DMS 273 (cell line): ENCODE measurements around the gene MAP7.
"Not testable (repeated sequence)": the region's sequence is repeated elsewhere in the genome, so short reads cannot be mapped to it uniquely, and the experiment has no call there.

Source experiments
- DNase-seq: peaks from one replicate; lab custom pipeline; 2025; ENCODE audit not compliant: unreplicated experiment; lab: John Stamatoyannopoulos, UW

MAP7 gene

DNA sequence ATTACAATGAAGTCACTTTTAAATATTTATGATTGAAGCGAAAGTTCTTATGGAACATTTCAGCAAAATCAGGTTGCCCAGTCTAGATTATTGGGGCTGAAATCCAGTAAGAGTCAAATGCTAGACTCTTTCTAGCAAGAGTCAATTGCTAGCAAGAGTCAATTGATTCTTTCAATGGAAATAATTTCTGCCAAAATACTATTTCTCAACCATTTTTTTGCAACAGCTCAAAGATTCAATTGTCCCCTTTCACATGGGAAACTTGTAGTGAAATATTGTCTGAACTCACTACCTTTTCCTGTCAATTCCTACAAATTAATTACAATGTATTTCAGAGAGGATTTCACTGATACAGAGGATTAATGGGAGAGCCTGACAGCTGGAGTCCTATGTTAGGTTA, 78.3 kb downstream of the MAP7 start:
- DNase-seq: no peak

GRCh38 chr6:136471372-136471771, 78.8 kb downstream of the MAP7 start:
- DNase-seq: no peak

GRCh38 chr6:136470044-136470443, 80.2 kb downstream of the MAP7 start:
- no peak for DNase-seq

- DNase-seq: no peak
These were observed 81.1 kb downstream of the MAP7 start for GRCh38 chr6:136469154-136469553.

DNA sequence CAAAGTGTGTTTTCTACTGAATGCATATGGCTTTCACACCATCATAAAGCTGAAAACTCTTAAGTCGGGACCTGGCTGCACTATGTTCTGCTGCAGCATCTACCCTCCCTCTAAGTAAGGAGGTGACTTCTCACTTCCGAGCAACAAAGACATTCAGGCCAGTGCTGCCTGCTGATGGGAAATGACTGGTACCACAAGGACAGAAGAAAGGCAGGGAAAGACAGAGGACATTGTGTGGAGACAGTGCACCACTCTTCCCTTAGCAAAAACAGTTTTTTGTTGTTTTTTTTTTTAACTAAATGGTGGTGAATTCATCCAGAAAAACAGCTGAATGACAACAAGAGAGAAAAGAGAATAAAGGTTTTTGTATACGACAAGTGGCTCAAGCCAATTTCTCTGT, 81.5 kb downstream of the MAP7 start:
- no peak for DNase-seq

DNA sequence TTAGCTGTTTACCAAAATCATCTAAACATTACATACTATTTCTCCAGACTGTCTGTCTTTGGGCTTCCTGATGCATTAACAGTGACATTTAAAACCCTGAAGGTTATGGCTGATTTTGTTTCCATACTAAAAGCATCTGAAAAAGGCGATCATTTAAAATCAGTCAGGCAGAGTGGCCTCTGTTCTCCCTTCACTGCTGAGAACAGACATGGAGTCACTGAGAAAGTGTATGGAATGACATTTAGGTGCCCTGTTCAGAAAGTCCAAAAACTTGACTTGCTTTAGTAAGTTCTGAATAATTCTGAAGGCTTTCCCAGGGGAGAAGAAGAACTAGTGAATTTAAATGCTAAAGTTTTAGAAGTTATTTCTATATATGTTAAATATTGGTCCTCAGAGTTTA, 83.0 kb downstream of the MAP7 start:
- DNase-seq: no peak

GRCh38 chr6:136466777-136467176, 83.4 kb downstream of the MAP7 start:
- no peak for DNase-seq

GRCh38 chr6:136465766-136466303, 84.4 kb downstream of the MAP7 start:
- DNase-seq: no peak

GRCh38 chr6:136464874-136465273, 85.3 kb downstream of the MAP7 start:
- no peak for DNase-seq

DNA sequence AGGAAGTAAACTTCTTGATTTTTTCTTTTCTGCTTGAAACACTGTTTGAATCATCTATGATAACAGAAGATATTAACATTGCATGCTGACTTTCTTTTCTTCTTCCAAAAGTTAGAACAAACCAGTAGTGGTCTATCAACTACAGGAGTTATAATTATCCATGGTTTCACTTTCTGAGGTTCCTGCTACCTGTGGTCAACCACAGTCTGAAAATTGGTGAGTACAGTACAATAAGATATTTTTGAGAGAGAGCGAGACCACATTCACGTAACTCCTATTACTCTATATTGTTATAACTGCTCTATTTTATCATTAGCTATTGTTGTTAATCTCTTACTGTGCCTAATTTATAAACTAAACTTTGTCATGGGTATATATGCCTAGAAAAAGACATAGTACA, 86.1 kb downstream of the MAP7 start:
- no peak for DNase-seq

DNA sequence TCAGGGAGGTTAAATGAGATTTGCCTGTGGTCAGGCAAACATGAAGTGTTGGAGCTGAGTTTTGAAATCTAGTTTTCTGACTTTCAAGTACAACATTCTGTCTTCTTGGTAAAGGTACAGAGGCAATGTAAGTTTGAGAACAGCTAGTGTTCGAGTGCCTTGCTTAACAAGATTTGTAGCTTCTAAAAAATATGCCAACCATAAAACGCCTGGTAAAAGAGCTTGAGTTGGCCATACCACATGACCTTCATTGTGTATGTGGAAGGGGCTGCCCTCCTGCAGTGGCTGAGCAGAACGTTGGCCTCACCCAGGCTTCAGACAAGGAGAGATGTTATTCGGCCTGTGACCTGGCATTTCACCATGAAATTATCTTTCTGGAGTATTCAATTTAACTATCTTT, 86.5 kb downstream of the MAP7 start:
- DNase-seq: no peak

DNA sequence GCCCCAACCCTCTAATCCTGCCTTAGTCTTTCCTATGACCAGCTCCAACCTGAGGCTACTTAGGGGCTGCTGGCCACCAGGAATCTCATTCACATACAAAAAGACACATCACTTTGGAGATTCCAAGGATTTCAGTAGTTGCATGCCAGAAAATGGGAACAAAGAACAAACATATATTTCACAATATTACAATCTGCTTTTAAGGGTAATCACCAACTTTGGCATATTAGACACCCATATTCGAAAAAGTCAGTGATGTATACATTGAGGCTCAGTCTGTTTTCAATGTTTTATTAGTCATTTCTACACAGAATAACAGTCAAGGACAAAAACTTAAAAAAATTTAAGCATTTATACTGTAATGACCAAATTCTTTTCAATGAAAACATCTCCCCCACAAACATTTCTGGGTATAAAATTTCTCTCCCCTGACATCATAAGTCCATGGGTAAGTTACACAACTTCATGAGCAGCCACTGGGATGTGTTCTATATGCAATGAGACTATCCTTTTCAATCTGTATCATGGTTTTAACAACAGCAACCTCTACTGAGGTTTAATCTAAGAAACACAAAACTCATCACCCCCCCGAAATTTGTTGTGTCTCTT, 103.5 kb downstream of the MAP7 start:
- no peak for DNase-seq

DNA sequence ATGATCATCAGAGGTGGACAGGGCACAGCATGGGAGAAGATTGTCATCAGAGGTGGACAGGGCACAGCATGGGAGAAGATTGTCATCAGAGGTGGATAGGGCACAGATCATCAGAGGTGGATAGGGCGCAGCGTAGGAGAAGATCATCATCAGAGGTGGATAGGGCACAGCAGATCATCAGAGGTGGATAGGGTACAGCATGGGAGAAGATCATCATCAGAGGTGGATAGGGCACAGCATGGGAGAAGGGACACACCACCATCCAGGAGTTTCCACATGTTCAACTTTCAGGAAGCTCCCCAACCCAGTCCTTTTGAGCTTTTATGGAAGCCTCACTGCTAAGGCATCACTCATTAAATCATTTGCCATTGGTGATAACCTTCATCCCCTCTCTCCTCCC, 104.1 kb downstream of the MAP7 start:
- DNase-seq: no peak

DNA sequence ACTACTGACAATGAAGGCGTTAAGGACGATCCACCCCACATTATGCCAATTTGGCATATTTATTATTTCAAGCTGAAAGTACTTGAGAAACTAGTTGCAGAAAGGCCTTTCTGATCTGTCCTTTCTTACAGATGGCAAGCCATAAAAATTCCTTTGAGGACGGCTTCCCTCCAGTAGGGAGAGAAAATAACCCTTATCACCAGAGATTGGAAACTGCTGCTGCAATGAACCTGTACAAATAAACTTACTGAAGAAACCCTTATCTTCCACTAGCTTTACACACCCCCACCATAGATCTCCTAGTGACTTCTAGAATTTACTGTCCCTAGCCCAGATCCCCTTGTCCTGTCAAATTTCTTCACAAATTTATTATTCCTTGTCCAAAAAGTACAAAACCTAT, 105.2 kb downstream of the MAP7 start:
- DNase-seq: no peak

DNA sequence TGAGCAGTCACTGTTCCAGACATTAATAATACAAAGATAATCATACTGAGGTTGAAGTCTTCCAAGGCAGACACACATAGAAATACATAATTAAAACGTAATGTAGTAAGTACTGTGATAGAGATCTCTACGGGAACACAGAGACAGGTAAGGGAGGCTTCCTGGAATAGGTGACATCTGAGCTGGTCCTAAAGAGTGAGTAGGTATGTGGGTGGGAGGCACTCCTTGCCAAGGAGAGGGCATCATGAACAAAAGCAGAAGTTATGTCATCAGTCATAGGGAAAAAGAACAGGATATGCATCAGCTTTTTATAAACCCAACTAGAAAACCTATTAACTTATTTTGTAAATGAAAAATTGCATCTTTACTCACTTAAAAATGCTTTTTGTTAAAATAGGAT, 110.0 kb downstream of the MAP7 start:
- DNase-seq: no peak

- DNase-seq: no peak
These were observed 110.6 kb downstream of the MAP7 start for GRCh38 chr6:136439514-136440190.

- no peak for DNase-seq
These were observed 111.8 kb downstream of the MAP7 start for GRCh38 chr6:136438441-136438840.

GRCh38 chr6:136437246-136437645, 113.0 kb downstream of the MAP7 start:
- no peak for DNase-seq

GRCh38 chr6:136435101-136435500, 115.1 kb downstream of the MAP7 start:
- no peak for DNase-seq

GRCh38 chr6:136431306-136431705, 118.9 kb downstream of the MAP7 start:
- not testable (repeated sequence) for DNase-seq

GRCh38 chr6:136429264-136430065, 120.8 kb downstream of the MAP7 start:
- DNase-seq: peak; percentile 71

DNA sequence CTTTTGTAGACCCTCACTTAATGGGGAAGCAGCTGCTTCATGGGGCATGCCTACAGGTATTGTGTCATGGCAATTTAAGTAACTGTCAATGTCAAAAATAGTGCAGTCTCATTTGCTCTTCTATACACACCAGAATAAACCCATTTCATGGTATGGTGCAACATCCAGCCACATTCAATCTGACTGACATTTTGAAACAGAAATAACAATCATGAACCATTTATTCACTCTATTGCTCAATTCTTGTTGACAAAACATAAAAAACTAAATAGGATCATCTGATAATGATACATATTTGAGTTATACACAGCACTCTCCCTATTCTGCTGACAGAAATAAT, 122.9 kb downstream of the MAP7 start:
- DNase-seq: no peak
